Peyer's patch (tissue), 4 donors: ENCODE results near the gene KCTD13.

ENCODE experiments used
- CTCF ChIP-seq, 6 experiments: fragments of 450-650 bp in 4 of 6; fragments of 200-600 bp in 2 of 6; sonication (generic) in 1 of 6; IDR thresholded peaks; one replicate each; pipeline ENCODE4 v1.5.1; 2017 to 2019; ENCODE audit warnings: antibody characterized with exemption in 6 of 6, mild to moderate bottlenecking in 3 of 6, moderate library complexity in 1 of 6
- POLR2A ChIP-seq, 2 donors: fragments of 450-650 bp; IDR thresholded peaks; one replicate each; pipeline ENCODE4 v1.5.1; 2017; ENCODE audit warnings: antibody characterized with exemption in 2 of 2, mild to moderate bottlenecking in 2 of 2, moderate library complexity in 2 of 2

- TF ChIP-seq CTCF (IDR thresholded peaks at IDR 0.05) (no peak), POLR2A (IDR thresholded peaks at IDR 0.05) (no peak)
These were observed 33.6 kb downstream of the KCTD13 start for GRCh38 chr16:29892458-29892813.
